Measurements from ENCODE around the gene ZNF19. TPM values are rescaled to one million over a fixed set of nuclear protein-coding genes. Genes with fewer than 3 reads are reported as not detected.

The ZNF19 gene
- polyA plus RNA-seq, 4 donors, result 13.4 to 15.5 (median 14.5) TPM

GRCh38 chr16:71491054-71491453, 1.9 kb upstream of the ZNF19 start:
- DNase-seq (ENCODE audit: low read depth in 4 of 4, low spot score in 3 of 4), result no peak

- no peak for DNase-seq (ENCODE audit: low read depth in 4 of 4, low spot score in 3 of 4)
These were observed 1.2 kb upstream of the ZNF19 start for GRCh38 chr16:71490361-71490760.

GRCh38 chr16:71484006-71484893, 4.9 kb downstream of the ZNF19 start:
- DNase-seq (ENCODE audit: low read depth in 4 of 4, low spot score in 3 of 4), result peak; percentile 81 to 86 (median 82)

- DNase-seq (ENCODE audit: low read depth in 4 of 4, low spot score in 3 of 4), result no peak
These were observed 6.6 kb downstream of the ZNF19 start for GRCh38 chr16:71482569-71482968.

- DNase-seq (ENCODE audit: low read depth in 4 of 4, low spot score in 3 of 4), result no peak
These were observed 8.2 kb downstream of the ZNF19 start for GRCh38 chr16:71480956-71481355.

- DNase-seq (ENCODE audit: low read depth in 4 of 4, low spot score in 3 of 4), result no peak
These were observed 9.7 kb downstream of the ZNF19 start for GRCh38 chr16:71479420-71479819.

- DNase-seq (ENCODE audit: low read depth in 4 of 4, low spot score in 3 of 4), result no peak
These were observed 12.5 kb downstream of the ZNF19 start for GRCh38 chr16:71476457-71477124.

GRCh38 chr16:71474864-71475263, 14.3 kb downstream of the ZNF19 start:
- no peak for DNase-seq (ENCODE audit: low read depth in 4 of 4, low spot score in 3 of 4)

- DNase-seq (ENCODE audit: low read depth in 4 of 4, low spot score in 3 of 4), result no peak
These were observed 15.2 kb downstream of the ZNF19 start for GRCh38 chr16:71473891-71474290.

- DNase-seq (ENCODE audit: low read depth in 4 of 4, low spot score in 3 of 4), result no peak
These were observed 16.2 kb downstream of the ZNF19 start for GRCh38 chr16:71472931-71473330.

- no peak for DNase-seq (ENCODE audit: low read depth in 4 of 4, low spot score in 3 of 4)
These were observed 17.1 kb downstream of the ZNF19 start for GRCh38 chr16:71472051-71472450.

GRCh38 chr16:71467810-71468209, 21.3 kb downstream of the ZNF19 start:
- DNase-seq (ENCODE audit: low read depth in 4 of 4, low spot score in 3 of 4), result peak in 1 of 4 donors; percentile 51

- DNase-seq (ENCODE audit: low read depth in 4 of 4, low spot score in 3 of 4), result no peak
These were observed 24.9 kb downstream of the ZNF19 start for GRCh38 chr16:71464231-71464630.

GRCh38 chr16:71461686-71462648, 27.2 kb downstream of the ZNF19 start, which contains the start of gene ZNF23:
ZNF23 (minus strand) TSS chr16:71462247; CDS start chr16:71456796, 5,451 bp downstream.
- peak; percentile 66 to 81 (median 72) for DNase-seq (ENCODE audit: low read depth in 4 of 4, low spot score in 3 of 4)

- DNase-seq (ENCODE audit: low read depth in 4 of 4, low spot score in 3 of 4), result no peak
These were observed 28.2 kb downstream of the ZNF19 start for GRCh38 chr16:71460941-71461340.

- no peak for DNase-seq (ENCODE audit: low read depth in 4 of 4, low spot score in 3 of 4)
These were observed 28.9 kb downstream of the ZNF19 start for GRCh38 chr16:71460236-71460635.

GRCh38 chr16:71459510-71459909, 29.6 kb downstream of the ZNF19 start:
- no peak for DNase-seq (ENCODE audit: low read depth in 4 of 4, low spot score in 3 of 4)

GRCh38 chr16:71456801-71457200, 32.3 kb downstream of the ZNF19 start:
- DNase-seq (ENCODE audit: low read depth in 4 of 4, low spot score in 3 of 4), result no peak

GRCh38 chr16:71453036-71453435, 36.1 kb downstream of the ZNF19 start:
- no peak for DNase-seq (ENCODE audit: low read depth in 4 of 4, low spot score in 3 of 4)

- DNase-seq (ENCODE audit: low read depth in 4 of 4, low spot score in 3 of 4), result no peak
These were observed 40.1 kb downstream of the ZNF19 start for GRCh38 chr16:71449020-71449419.
